GM21423 (cell line): ENCODE data around the gene TRMT44.
"Not testable (repeated sequence)": the region's sequence is repeated elsewhere in the genome, so short reads cannot be mapped to it uniquely, and the experiment has no call there.

Experiments
- ATAC-seq: cut with Tn5 transposase; IDR thresholded peaks from one replicate; pipeline ENCODE4 v1.9.1; 2021; ENCODE audit warnings: mild to moderate bottlenecking, moderate library complexity; ENCODE audit not compliant: unreplicated experiment

The TRMT44 gene

GRCh38 chr4:8405516-8405875, 35.1 kb upstream of the TRMT44 start:
- ATAC-seq: no peak

GRCh38 chr4:8406887-8407286, 33.7 kb upstream of the TRMT44 start:
- not testable (repeated sequence) for ATAC-seq

- ATAC-seq: no peak
Observed at GRCh38 chr4:8407316-8407715, 33.3 kb upstream of the TRMT44 start.

- no peak for ATAC-seq
Observed at GRCh38 chr4:8407756-8408155, 32.8 kb upstream of the TRMT44 start.

GRCh38 chr4:8409264-8410065, 31.1 kb upstream of the TRMT44 start:
- ATAC-seq: no peak

- ATAC-seq: no peak
Observed at GRCh38 chr4:8410066-8410625, 30.4 kb upstream of the TRMT44 start.

- no peak for ATAC-seq
Observed at GRCh38 chr4:8410641-8411271, 29.8 kb upstream of the TRMT44 start.

- no peak for ATAC-seq
Observed at GRCh38 chr4:8411351-8412180, 29.0 kb upstream of the TRMT44 start.

GRCh38 chr4:8412288-8412687, 28.3 kb upstream of the TRMT44 start:
- ATAC-seq: no peak

GRCh38 chr4:8414377-8414776, 26.2 kb upstream of the TRMT44 start:
- no peak for ATAC-seq

- ATAC-seq: no peak
Observed at GRCh38 chr4:8417071-8417614, 23.4 kb upstream of the TRMT44 start.

GRCh38 chr4:8419222-8420041, 21.1 kb upstream of the TRMT44 start:
- peak; percentile 74 for ATAC-seq

GRCh38 chr4:8420151-8420550, 20.4 kb upstream of the TRMT44 start:
- not testable (repeated sequence) for ATAC-seq

GRCh38 chr4:8422327-8422726, 18.2 kb upstream of the TRMT44 start:
- ATAC-seq: no peak

GRCh38 chr4:8422786-8423185, 17.8 kb upstream of the TRMT44 start:
- no peak for ATAC-seq

- no peak for ATAC-seq
Observed at GRCh38 chr4:8427262-8427661, 13.3 kb upstream of the TRMT44 start.

GRCh38 chr4:8427761-8428287, 12.8 kb upstream of the TRMT44 start:
- ATAC-seq: peak; percentile 56

- peak; percentile 91 for ATAC-seq
Observed at GRCh38 chr4:8428288-8429097, 12.1 kb upstream of the TRMT44 start.

GRCh38 chr4:8431553-8431952, 9.0 kb upstream of the TRMT44 start:
- ATAC-seq: no peak
